Prostate gland (tissue), 2 donors: ENCODE data around the gene LIMS2. TPM values are rescaled to one million over a fixed set of nuclear protein-coding genes. Genes with fewer than 3 reads are reported as not detected.

ENCODE experiments used
- DNase-seq: peaks from one replicate; pipeline ENCODE4 v3.0.0-alpha.2; 2019; ENCODE audit warnings: low spot score
- H3K27ac ChIP-seq, 2 donors: fragments of 200-600 bp; sonication (generic); 2 replicates each; pipeline ENCODE4 v1.5.1; 2017 to 2019
- H3K27me3 ChIP-seq: fragments of 200-600 bp; sonication (generic); replicated peaks from 2 replicates; pipeline ENCODE4 v1.5.1; 2019; ENCODE audit not compliant: insufficient read depth
- H3K36me3 ChIP-seq, 2 donors: fragments of 200-600 bp; sonication (generic); 1 replicate in 1 of 2; 2 replicates in 1 of 2; pipeline versions ENCODE4 v1.5.1 to v1.8.1; 2017 to 2019
- H3K4me1 ChIP-seq: fragments of 200-600 bp; sonication (generic); replicated peaks from 2 replicates; pipeline ENCODE4 v1.5.1; 2019
- H3K4me3 ChIP-seq, 2 donors: fragments of 200-600 bp; sonication (generic); 2 replicates each; pipeline ENCODE4 v1.5.1; 2017 to 2019
- H3K9me3 ChIP-seq: fragments of 200-600 bp; sonication (generic); 2 replicates; pipeline ENCODE4 v1.5.1; 2017
- POLR2A ChIP-seq: fragments of 450-650 bp; IDR thresholded peaks from one replicate; pipeline ENCODE4 v1.6.1; 2016; ENCODE audit warnings: antibody characterized with exemption, mild to moderate bottlenecking
- POLR2AphosphoS5 ChIP-seq: sonication (generic); formaldehyde crosslinking; IDR thresholded peaks from one replicate; pipeline ENCODE4 v1.6.1; 2017; ENCODE audit warnings: antibody characterized with exemption
- WGBS: methylation state at CpG from one replicate; pipeline ENCODE4 v1.1.5; 2018; 5-methylcytosine and 5-hydroxymethylcytosine counted together
- intact Hi-C: fragments of 100-400 bp; cut with DNase I; formaldehyde crosslinking; loops from one replicate; pipeline ENCODE4 v1.14.2; 2022
- total RNA-seq, 2 donors: library from RNA; depleted of rRNA; stranded (reverse); fragments of >200 nt; gene quantifications; one replicate each; pipeline ENCODE4 v1.1.0, GENCODE V29; 2016
- TF ChIP-seq, protein P1 (sequence below), 4 experiments: fragments of 200-600 bp in 2 of 4; fragments of 450-650 bp in 2 of 4; sonication (generic) in 2 of 4; IDR thresholded peaks; 1 replicate in 3 of 4; 2 replicates in 1 of 4; pipeline ENCODE4 v1.5.1; 2016 to 2019; ENCODE audit warnings: antibody characterized with exemption in 4 of 4, mild to moderate bottlenecking in 2 of 4, moderate library complexity in 2 of 4

Gene LIMS2
- total RNA-seq, 2 donors from 2014 or later, result 31.9 to 63.2 TPM

DNA sequence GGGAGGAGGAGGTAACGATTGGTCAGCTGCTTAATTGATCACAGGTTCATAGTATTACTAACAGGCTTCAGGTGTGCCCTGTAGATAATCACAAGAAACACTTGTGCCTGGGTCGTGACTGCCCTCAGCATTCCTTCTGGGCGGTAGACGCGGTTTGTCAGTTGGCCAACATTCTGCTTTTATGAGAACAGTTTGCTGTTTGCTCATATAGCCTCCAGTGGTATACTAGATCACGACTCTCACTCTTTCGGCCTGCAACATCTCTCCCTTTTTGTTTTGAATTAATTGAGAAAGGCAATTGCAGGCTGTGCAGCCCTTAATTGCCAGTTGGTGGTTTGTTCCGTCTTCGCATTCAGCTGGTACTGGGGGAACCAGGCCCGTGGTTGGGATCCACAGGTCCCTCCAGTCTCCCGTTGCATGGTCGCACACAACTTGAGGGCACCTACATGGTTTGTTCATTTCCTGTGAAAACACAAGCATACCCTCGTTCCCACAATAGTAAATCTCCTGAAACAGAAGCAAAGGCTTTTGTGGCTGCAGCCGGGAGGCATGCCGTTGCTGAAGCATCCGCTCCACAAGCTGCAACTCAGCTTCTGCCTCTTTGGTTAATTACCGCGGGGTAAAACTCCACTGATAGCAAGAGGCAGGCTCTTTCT is 59.7 kb downstream of the LIMS2 start:
- Histone ChIP-seq H3K27me3 (no peaks in the 10 kb centered on the region), H3K4me3 (no peak overlapping the region), H3K4me1 (no peaks in the 10 kb centered on the region), H3K36me3 (no peaks in the 10 kb centered on the region), H3K9me3 (no peaks in the 10 kb centered on the region), H3K27ac (no peak overlapping the region)
- TF ChIP-seq POLR2AphosphoS5 (peak; percentile 62), POLR2A (no peak)
- TF ChIP-seq, protein P1, sequence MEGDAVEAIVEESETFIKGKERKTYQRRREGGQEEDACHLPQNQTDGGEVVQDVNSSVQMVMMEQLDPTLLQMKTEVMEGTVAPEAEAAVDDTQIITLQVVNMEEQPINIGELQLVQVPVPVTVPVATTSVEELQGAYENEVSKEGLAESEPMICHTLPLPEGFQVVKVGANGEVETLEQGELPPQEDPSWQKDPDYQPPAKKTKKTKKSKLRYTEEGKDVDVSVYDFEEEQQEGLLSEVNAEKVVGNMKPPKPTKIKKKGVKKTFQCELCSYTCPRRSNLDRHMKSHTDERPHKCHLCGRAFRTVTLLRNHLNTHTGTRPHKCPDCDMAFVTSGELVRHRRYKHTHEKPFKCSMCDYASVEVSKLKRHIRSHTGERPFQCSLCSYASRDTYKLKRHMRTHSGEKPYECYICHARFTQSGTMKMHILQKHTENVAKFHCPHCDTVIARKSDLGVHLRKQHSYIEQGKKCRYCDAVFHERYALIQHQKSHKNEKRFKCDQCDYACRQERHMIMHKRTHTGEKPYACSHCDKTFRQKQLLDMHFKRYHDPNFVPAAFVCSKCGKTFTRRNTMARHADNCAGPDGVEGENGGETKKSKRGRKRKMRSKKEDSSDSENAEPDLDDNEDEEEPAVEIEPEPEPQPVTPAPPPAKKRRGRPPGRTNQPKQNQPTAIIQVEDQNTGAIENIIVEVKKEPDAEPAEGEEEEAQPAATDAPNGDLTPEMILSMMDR (IDR thresholded peaks at IDR 0.05), result no peak
- WGBS, result 24% methylated on average over 18 of the region's 18 CpGs
- intact Hi-C loops, result no loop called here
- peak; percentile 67 for DNase-seq

GRCh38 chr2:127614731-127615130 is 60.6 kb downstream of the LIMS2 start:
- WGBS, result 62% methylated on average over 3 of the region's 3 CpGs
- H3K4me3 ChIP-seq, result no peak overlapping the region
- no peaks in the 10 kb centered on the region for H3K36me3 ChIP-seq
- no peak for DNase-seq
- intact Hi-C loops, result no loop called here
- H3K4me1 ChIP-seq, result no peaks in the 10 kb centered on the region
- no peak for TF ChIP-seq POLR2A
- H3K9me3 ChIP-seq, result no peaks in the 10 kb centered on the region
- H3K27me3 ChIP-seq, result no peaks in the 10 kb centered on the region
- no peak overlapping the region for H3K27ac ChIP-seq

- H3K36me3 ChIP-seq, result no peaks in the 10 kb centered on the region
- no peaks in the 10 kb centered on the region for H3K4me1 ChIP-seq
- no peak overlapping the region for H3K27ac ChIP-seq
- H3K27me3 ChIP-seq, result no peaks in the 10 kb centered on the region
- 100% methylated on average over 2 of the region's 2 CpGs for WGBS
- no peak for DNase-seq
- intact Hi-C loops, result no loop called here
- TF ChIP-seq POLR2A (no peak), POLR2AphosphoS5 (no peak)
- TF ChIP-seq, protein P1 (IDR thresholded peaks at IDR 0.05), result no peak
- H3K9me3 ChIP-seq, result no peaks in the 10 kb centered on the region
- no peak overlapping the region for H3K4me3 ChIP-seq
Measured at GRCh38 chr2:127614246-127614645, 61.1 kb downstream of the LIMS2 start.

DNA sequence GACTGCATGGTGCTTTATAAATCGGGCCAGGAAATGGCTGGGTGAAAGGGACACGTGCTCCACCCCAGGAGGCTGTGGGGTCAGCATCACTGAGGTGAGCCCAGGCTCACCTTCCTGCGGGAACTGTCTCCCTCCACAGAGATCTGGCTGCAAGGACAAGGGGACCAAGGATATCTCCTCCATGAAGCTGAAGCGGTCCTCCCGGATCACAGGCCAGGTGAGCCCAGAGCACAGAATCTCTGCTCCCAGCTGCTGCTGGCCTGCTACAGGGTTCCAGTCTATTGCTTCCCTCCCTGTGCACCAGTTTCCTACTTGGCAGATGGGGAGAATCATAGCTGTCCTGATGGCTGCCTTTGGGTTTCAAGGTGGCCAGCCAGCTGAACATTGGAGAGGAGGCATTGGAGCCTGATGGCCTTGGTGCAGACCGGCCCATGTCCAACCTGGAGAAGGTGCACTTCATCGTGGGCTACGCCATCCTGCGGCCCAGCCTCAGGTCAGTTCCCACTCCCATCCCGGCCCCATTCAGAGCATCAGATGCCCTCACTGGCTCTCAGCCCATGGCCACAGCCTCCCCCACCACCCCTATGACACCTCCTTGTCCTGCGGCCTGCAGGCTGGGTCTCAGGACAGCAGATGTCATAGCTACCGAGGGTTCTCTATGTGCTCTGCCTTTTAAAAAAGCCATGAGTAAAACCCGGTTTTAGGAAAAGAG is 63.1 kb downstream of the LIMS2 start:
- intact Hi-C loops, result no loop called here
- Histone ChIP-seq H3K27me3 (no peaks in the 10 kb centered on the region), H3K9me3 (no peaks in the 10 kb centered on the region), H3K36me3 (no peaks in the 10 kb centered on the region), H3K4me3 (no peak overlapping the region), H3K27ac (no peak overlapping the region), H3K4me1 (no peaks in the 10 kb centered on the region)
- no peak for TF ChIP-seq POLR2AphosphoS5
- TF ChIP-seq, protein P1 (IDR thresholded peaks at IDR 0.05), result no peak
- no peak for TF ChIP-seq POLR2A
- WGBS, result 91% methylated on average over 13 of the region's 13 CpGs
- DNase-seq, result no peak

DNA sequence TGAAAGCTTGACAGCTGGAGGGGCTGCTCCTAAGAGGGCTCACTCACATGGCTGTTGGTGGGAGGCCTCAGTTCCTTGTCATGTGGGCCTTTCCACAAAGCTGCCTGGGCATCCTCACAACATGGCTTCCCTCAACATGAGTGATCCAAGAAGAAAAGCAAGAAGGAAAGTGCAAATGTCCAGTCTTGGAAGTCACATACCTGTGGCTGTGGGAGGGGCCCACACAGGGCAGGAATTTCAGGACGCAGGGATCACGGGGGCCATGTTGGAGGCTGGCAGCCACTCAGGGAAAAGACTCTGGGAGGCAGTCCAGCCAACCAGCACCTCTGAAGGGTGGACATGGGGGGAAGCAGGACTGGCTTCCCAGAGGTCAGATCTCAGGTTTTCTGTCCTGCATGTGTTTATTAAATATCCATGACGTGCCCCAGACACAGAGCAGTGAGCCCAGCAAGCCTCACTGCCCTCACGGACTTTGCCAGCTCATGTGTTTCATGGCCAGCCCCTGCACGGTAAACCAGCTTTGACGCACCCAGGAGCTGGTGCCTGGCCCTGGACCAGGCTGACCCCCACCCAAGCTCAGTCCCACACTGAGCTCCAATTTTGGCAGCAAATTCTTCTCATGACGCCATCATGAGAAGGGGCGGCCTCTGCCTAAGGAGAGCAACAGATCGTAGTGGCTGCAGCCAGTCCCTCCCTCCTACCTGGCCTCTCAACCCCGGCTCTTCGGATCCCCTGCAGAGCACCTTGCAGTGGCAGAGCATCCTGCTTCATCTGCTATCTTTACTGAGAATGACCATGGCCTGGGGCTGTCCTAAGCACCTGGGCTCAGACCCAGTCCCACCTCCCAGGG is 64.0 kb downstream of the LIMS2 start:
- WGBS, result 87% methylated on average over 11 of the region's 11 CpGs
- H3K27me3 ChIP-seq, result no peaks in the 10 kb centered on the region
- no peaks in the 10 kb centered on the region for H3K4me1 ChIP-seq
- DNase-seq, result no peak
- H3K27ac ChIP-seq, result no peak overlapping the region
- H3K36me3 ChIP-seq, result no peaks in the 10 kb centered on the region
- no peak overlapping the region for H3K4me3 ChIP-seq
- TF ChIP-seq POLR2A (no peak), POLR2AphosphoS5 (no peak)
- TF ChIP-seq, protein P1 (IDR thresholded peaks at IDR 0.05), result no peak
- intact Hi-C loops, result no loop called here
- no peaks in the 10 kb centered on the region for H3K9me3 ChIP-seq
